Neuronal stem cell (in vitro differentiated cells): ENCODE measurements around the gene PCBD2.

Source experiments
- DNase-seq: peaks from one replicate; pipeline ENCODE4 v3.0.0-alpha.2; 2013; ENCODE audit warnings: low spot score
- H2AFZ ChIP-seq: one replicate; pipeline ENCODE4 v1.6.1; 2013; ENCODE audit warnings: mild to moderate bottlenecking, low read length, inconsistent platforms
- H2AK5ac ChIP-seq: 2 replicates; pipeline ENCODE4 v1.6.1; 2013; ENCODE audit warnings: low read depth, mild to moderate bottlenecking, inconsistent platforms, low read length, moderate library complexity, mixed read lengths
- H2BK120ac ChIP-seq: 2 replicates; pipeline ENCODE4 v1.6.1; 2013; ENCODE audit warnings: low read depth, mild to moderate bottlenecking, inconsistent platforms, low read length, moderate library complexity, mixed read lengths
- H2BK12ac ChIP-seq: one replicate; pipeline ENCODE4 v1.6.1; 2013; ENCODE audit warnings: low read length, inconsistent platforms
- H2BK15ac ChIP-seq: 2 replicates; pipeline ENCODE4 v1.6.1; 2013; ENCODE audit warnings: mild to moderate bottlenecking, low read length, inconsistent platforms, mixed read lengths
- H2BK5ac ChIP-seq: one replicate; pipeline ENCODE4 v1.6.1; 2013; ENCODE audit warnings: inconsistent platforms, mild to moderate bottlenecking, low read length, moderate library complexity
- H3K14ac ChIP-seq: one replicate; pipeline ENCODE4 v1.6.1; 2013; ENCODE audit warnings: low read length, inconsistent platforms
- H3K18ac ChIP-seq: 2 replicates; pipeline ENCODE4 v1.6.1; 2013; ENCODE audit warnings: low read length, inconsistent platforms
- H3K23ac ChIP-seq: 2 replicates; pipeline ENCODE4 v1.6.1; 2013; ENCODE audit warnings: low read depth, mild to moderate bottlenecking, mixed read lengths, low read length, inconsistent platforms; ENCODE audit not compliant: poor library complexity
- H3K27ac ChIP-seq: replicated peaks from 3 replicates; pipeline ENCODE4 v1.5.1; 2013; ENCODE audit warnings: low read length, inconsistent platforms
- H3K27me3 ChIP-seq, 3 experiments: 2 replicates each; pipeline ENCODE4 v1.6.1; 2013; ENCODE audit warnings: low read length in 3 of 3, mild to moderate bottlenecking in 2 of 3, inconsistent platforms in 1 of 3, low read depth in 1 of 3, mixed read lengths in 1 of 3, moderate library complexity in 1 of 3; ENCODE audit not compliant: control insufficient read depth in 3 of 3, insufficient read depth in 3 of 3
- H3K36me3 ChIP-seq, 2 donors: replicated peaks in 1 of 2; 2 replicates each; pipeline ENCODE4 v1.6.1; 2013; ENCODE audit warnings: low read length in 2 of 2; ENCODE audit not compliant: control insufficient read depth in 2 of 2, insufficient read depth in 2 of 2
- H3K4ac ChIP-seq: 2 replicates; pipeline ENCODE4 v1.6.1; 2013; ENCODE audit warnings: inconsistent platforms, mild to moderate bottlenecking, low read length, moderate library complexity
- H3K4me1 ChIP-seq, 2 donors: 1 replicate in 1 of 2; 2 replicates in 1 of 2; pipeline ENCODE4 v1.6.1; 2013; ENCODE audit warnings: low read length in 2 of 2, low read depth in 1 of 2; ENCODE audit not compliant: control insufficient read depth in 2 of 2, insufficient read depth in 1 of 2
- H3K4me2 ChIP-seq: one replicate; pipeline ENCODE4 v1.6.1; 2013; ENCODE audit warnings: mild to moderate bottlenecking, low read length, inconsistent platforms; ENCODE audit not compliant: insufficient read depth, poor library complexity, severe bottlenecking
- H3K4me3 ChIP-seq, 2 donors: 2 replicates each; pipeline ENCODE4 v1.5.1; 2013; ENCODE audit warnings: low read length in 2 of 2, mild to moderate bottlenecking in 2 of 2, inconsistent platforms in 1 of 2, moderate library complexity in 1 of 2
- H3K79me1 ChIP-seq: one replicate; pipeline ENCODE4 v1.6.1; 2013; ENCODE audit warnings: low read depth, mild to moderate bottlenecking, inconsistent platforms, low read length, moderate library complexity
- H3K9ac ChIP-seq: one replicate; pipeline ENCODE4 v1.6.1; 2013; ENCODE audit warnings: mild to moderate bottlenecking, low read depth, low read length, inconsistent platforms; ENCODE audit not compliant: poor library complexity
- H3K9me3 ChIP-seq, 2 donors: replicated peaks in 1 of 2; 2 replicates each; pipeline versions ENCODE3 to v1.6.1; 2013; ENCODE audit warnings: low read length in 2 of 2, mild to moderate bottlenecking in 2 of 2, inconsistent platforms in 1 of 2, low read depth in 1 of 2, mixed read lengths in 1 of 2, moderate library complexity in 1 of 2; ENCODE audit not compliant: control insufficient read depth in 2 of 2, insufficient read depth in 1 of 2
- H4K8ac ChIP-seq: one replicate; pipeline ENCODE4 v1.6.1; 2013; ENCODE audit warnings: low read depth, mild to moderate bottlenecking, inconsistent platforms, low read length, moderate library complexity
- H4K91ac ChIP-seq: one replicate; pipeline ENCODE4 v1.6.1; 2013; ENCODE audit warnings: low read length, low read depth, mild to moderate bottlenecking, inconsistent platforms; ENCODE audit not compliant: poor library complexity
- WGBS, 2 donors: extraction: QIAGEN DNeasy Blood & Tissue Kit; methylation state at CpG; one replicate each; pipeline ENCODE4 v1.1.7; 2013; ENCODE audit warnings: missing lambda C conversion rate in 2 of 2, mixed read lengths in 1 of 2; ENCODE audit not compliant: insufficient read length in 2 of 2, insufficient replicate concordance in 1 of 2; ENCODE audit errors: extremely low coverage in 2 of 2; 5-methylcytosine and 5-hydroxymethylcytosine counted together

Gene PCBD2

GRCh38 chr5:134920848-134921575, 16.1 kb downstream of the PCBD2 start:
- no CpG with 5 or more reads among the region's 9 CpGs for WGBS, 2 donors
- H3K4me1 ChIP-seq = no peaks in the 10 kb centered on the region

GRCh38 chr5:134932508-134932907, 27.6 kb downstream of the PCBD2 start:
- no peak overlapping the region for H4K91ac ChIP-seq
- H3K36me3 ChIP-seq = peaks cover 0 to 40% of the 10 kb centered on the region in 2 donors
- DNase-seq = no peak
- H2BK12ac ChIP-seq = no peak overlapping the region
- no peak overlapping the region for H3K4me2 ChIP-seq
- H3K27me3 ChIP-seq = no peaks in the 10 kb centered on the region
- no peak overlapping the region for H3K14ac ChIP-seq
- no peak overlapping the region for H2BK120ac ChIP-seq
- no peaks in the 10 kb centered on the region for H3K4me1 ChIP-seq
- H3K79me1 ChIP-seq = no peaks in the 10 kb centered on the region
- no peak overlapping the region for H3K23ac ChIP-seq
- no peak overlapping the region for H3K27ac ChIP-seq
- H2AFZ ChIP-seq = no peak overlapping the region
- H3K9me3 ChIP-seq = peaks cover 0 to 2% of the 10 kb centered on the region in 2 donors
- no CpG with 5 or more reads among the region's 3 CpGs for WGBS, 2 donors
- no peak overlapping the region for H4K8ac ChIP-seq
- no peak overlapping the region for H3K4ac ChIP-seq
- no peak overlapping the region for H2AK5ac ChIP-seq
- H2BK15ac ChIP-seq = no peak overlapping the region
- no peak overlapping the region for H3K4me3 ChIP-seq
- H3K18ac ChIP-seq = no peak overlapping the region
- no peak overlapping the region for H3K9ac ChIP-seq
- H2BK5ac ChIP-seq = no peak overlapping the region

More at GRCh38 chr5:134920848-134921575, 16.1 kb downstream of the PCBD2 start:
- Histone ChIP-seq H3K4me2 (no peak overlapping the region), H4K8ac (no peak overlapping the region), H3K23ac (no peak overlapping the region), H3K4ac (no peak overlapping the region), H2AK5ac (no peak overlapping the region), H2BK15ac (no peak overlapping the region), H3K9me3 (no peaks in the 10 kb centered on the region), H3K36me3 (peaks cover 0 to 53% of the 10 kb centered on the region in 2 donors), H3K14ac (no peak overlapping the region), H3K27me3 (no peaks in the 10 kb centered on the region), H2AFZ (no peak overlapping the region), H3K9ac (no peak overlapping the region), H3K18ac (no peak overlapping the region), H2BK12ac (no peak overlapping the region), H4K91ac (no peak overlapping the region), H3K27ac (no peak overlapping the region), H3K79me1 (no peaks in the 10 kb centered on the region), H2BK120ac (no peak overlapping the region), H3K4me3 (no peak overlapping the region), H2BK5ac (no peak overlapping the region)
- DNase-seq = no peak

- peaks cover 0 to 49% of the 10 kb centered on the region in 2 donors for H3K36me3 ChIP-seq
- no peak overlapping the region for H2BK15ac ChIP-seq
- H3K4ac ChIP-seq = no peak overlapping the region
- no peaks in the 10 kb centered on the region for H3K79me1 ChIP-seq
- H3K9ac ChIP-seq = no peak overlapping the region
- H3K4me1 ChIP-seq = peaks cover 0 to 5% of the 10 kb centered on the region in 2 donors
- no peaks in the 10 kb centered on the region for H3K27me3 ChIP-seq
- DNase-seq = no peak
- H3K4me2 ChIP-seq = no peak overlapping the region
- no peak overlapping the region for H4K8ac ChIP-seq
- no peak overlapping the region for H3K14ac ChIP-seq
- H2BK5ac ChIP-seq = no peak overlapping the region
- no peak overlapping the region for H2BK12ac ChIP-seq
- H3K18ac ChIP-seq = no peak overlapping the region
- H3K23ac ChIP-seq = no peak overlapping the region
- WGBS, 2 donors = no CpG with 5 or more reads among the region's 5 CpGs
- no peak overlapping the region for H3K27ac ChIP-seq
- no peak overlapping the region for H4K91ac ChIP-seq
- no peak overlapping the region for H2AFZ ChIP-seq
- H2BK120ac ChIP-seq = no peak overlapping the region
- H2AK5ac ChIP-seq = no peak overlapping the region
- peaks cover 0 to 2% of the 10 kb centered on the region in 2 donors for H3K9me3 ChIP-seq
- H3K4me3 ChIP-seq = no peak overlapping the region
These were observed 29.3 kb downstream of the PCBD2 start for GRCh38 chr5:134934202-134934601.

GRCh38 chr5:134935711-134936602, 31.0 kb downstream of the PCBD2 start:
- no peak overlapping the region for H3K4ac ChIP-seq
- no peak for DNase-seq
- H2BK15ac ChIP-seq = no peak overlapping the region
- H2AFZ ChIP-seq = no peak overlapping the region
- no CpG with 5 or more reads among the region's 12 CpGs for WGBS, 2 donors
- H3K14ac ChIP-seq = no peak overlapping the region
- H3K36me3 ChIP-seq = peaks cover 0 to 54% of the 10 kb centered on the region in 2 donors
- no peak overlapping the region for H2AK5ac ChIP-seq
- no peak overlapping the region for H3K27ac ChIP-seq
- H3K4me3 ChIP-seq = no peak overlapping the region
- no peak overlapping the region for H3K18ac ChIP-seq
- H3K9me3 ChIP-seq = no peaks in the 10 kb centered on the region
- peaks cover 0 to 6% of the 10 kb centered on the region in 2 donors for H3K4me1 ChIP-seq
- H3K79me1 ChIP-seq = no peaks in the 10 kb centered on the region
- no peak overlapping the region for H2BK12ac ChIP-seq
- no peak overlapping the region for H3K9ac ChIP-seq
- no peak overlapping the region for H2BK120ac ChIP-seq
- no peak overlapping the region for H3K23ac ChIP-seq
- no peak overlapping the region for H2BK5ac ChIP-seq
- H3K27me3 ChIP-seq = no peaks in the 10 kb centered on the region
- H3K4me2 ChIP-seq = no peak overlapping the region
- no peak overlapping the region for H4K91ac ChIP-seq
- no peak overlapping the region for H4K8ac ChIP-seq
